ENCODE results near the gene G6PC3. TPM values are rescaled to one million over a fixed set of nuclear protein-coding genes. Genes with fewer than 3 reads are reported as not detected.

G6PC3 gene
- total RNA-seq, 1 donor from 2014 or later, result 63.2 TPM

- TF ChIP-seq, protein P1, sequence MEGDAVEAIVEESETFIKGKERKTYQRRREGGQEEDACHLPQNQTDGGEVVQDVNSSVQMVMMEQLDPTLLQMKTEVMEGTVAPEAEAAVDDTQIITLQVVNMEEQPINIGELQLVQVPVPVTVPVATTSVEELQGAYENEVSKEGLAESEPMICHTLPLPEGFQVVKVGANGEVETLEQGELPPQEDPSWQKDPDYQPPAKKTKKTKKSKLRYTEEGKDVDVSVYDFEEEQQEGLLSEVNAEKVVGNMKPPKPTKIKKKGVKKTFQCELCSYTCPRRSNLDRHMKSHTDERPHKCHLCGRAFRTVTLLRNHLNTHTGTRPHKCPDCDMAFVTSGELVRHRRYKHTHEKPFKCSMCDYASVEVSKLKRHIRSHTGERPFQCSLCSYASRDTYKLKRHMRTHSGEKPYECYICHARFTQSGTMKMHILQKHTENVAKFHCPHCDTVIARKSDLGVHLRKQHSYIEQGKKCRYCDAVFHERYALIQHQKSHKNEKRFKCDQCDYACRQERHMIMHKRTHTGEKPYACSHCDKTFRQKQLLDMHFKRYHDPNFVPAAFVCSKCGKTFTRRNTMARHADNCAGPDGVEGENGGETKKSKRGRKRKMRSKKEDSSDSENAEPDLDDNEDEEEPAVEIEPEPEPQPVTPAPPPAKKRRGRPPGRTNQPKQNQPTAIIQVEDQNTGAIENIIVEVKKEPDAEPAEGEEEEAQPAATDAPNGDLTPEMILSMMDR (IDR thresholded peaks at IDR 0.05; ENCODE audit: unreplicated experiment), result no peak
- H3K27ac Mint-ChIP-seq, result peak overlapping the region; percentile 91
- peak; percentile 47 to 66 for DNase-seq (ENCODE audit: low spot score in 2 of 2, unreplicated experiment in 2 of 2)
- H3K27me3 Mint-ChIP-seq (ENCODE audit: low read depth), result no peaks in the 10 kb centered on the region
- peak overlapping the region; percentile 54 for H3K4me3 Mint-ChIP-seq
- H3K4me1 Mint-ChIP-seq, result peaks cover 27% of the 10 kb centered on the region
- no peaks in the 10 kb centered on the region for H3K9me3 Mint-ChIP-seq
- H3K36me3 Mint-ChIP-seq, result peaks cover 23% of the 10 kb centered on the region
These were observed 16.1 kb downstream of the G6PC3 start for GRCh38 chr17:44086364-44087311.

- TF ChIP-seq, protein P1 (IDR thresholded peaks at IDR 0.05; ENCODE audit: unreplicated experiment), result no peak
- Mint-ChIP-seq H3K27me3 (ENCODE audit: low read depth) (no peaks in the 10 kb centered on the region), H3K9me3 (no peaks in the 10 kb centered on the region), H3K27ac (peak overlapping the region; percentile 91), H3K4me3 (peak overlapping the region; percentile 54), H3K4me1 (peaks cover 27% of the 10 kb centered on the region), H3K36me3 (peaks cover 22% of the 10 kb centered on the region)
- no peak for DNase-seq (ENCODE audit: low spot score in 2 of 2, unreplicated experiment in 2 of 2)
These were observed 16.8 kb downstream of the G6PC3 start for GRCh38 chr17:44087319-44087718.

DNA sequence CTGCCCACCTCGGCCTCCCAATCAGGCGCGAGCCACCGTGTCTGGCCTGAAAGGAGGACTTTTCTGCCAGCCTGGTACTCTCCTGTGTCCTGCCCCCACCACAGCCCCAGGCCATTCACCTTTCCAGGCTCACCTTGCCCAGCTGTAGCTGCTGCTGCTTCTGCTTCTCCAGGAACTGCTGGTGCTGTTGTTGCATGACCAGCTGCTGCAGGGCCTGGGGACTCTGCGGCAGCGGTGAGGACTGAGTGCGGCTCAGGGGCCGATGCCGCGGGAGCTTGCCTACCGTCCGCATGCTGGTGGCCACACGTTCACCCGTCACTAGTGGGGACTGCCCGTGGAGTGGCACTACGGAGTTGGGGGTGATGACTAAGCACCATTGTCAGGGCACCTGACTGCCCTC lies 17.7 kb downstream of the G6PC3 start:
- H3K27ac Mint-ChIP-seq, result no peak overlapping the region
- peaks cover 18% of the 10 kb centered on the region for H3K36me3 Mint-ChIP-seq
- peaks cover 27% of the 10 kb centered on the region for H3K4me1 Mint-ChIP-seq
- no peaks in the 10 kb centered on the region for H3K9me3 Mint-ChIP-seq
- no peak for DNase-seq (ENCODE audit: low spot score in 2 of 2, unreplicated experiment in 2 of 2)
- TF ChIP-seq, protein P1 (IDR thresholded peaks at IDR 0.05; ENCODE audit: unreplicated experiment), result no peak
- H3K4me3 Mint-ChIP-seq, result no peak overlapping the region
- no peaks in the 10 kb centered on the region for H3K27me3 Mint-ChIP-seq (ENCODE audit: low read depth)

- Mint-ChIP-seq H3K9me3 (no peaks in the 10 kb centered on the region), H3K27ac (no peak overlapping the region), H3K27me3 (ENCODE audit: low read depth) (no peaks in the 10 kb centered on the region), H3K4me3 (no peak overlapping the region), H3K4me1 (peaks cover 31% of the 10 kb centered on the region), H3K36me3 (peaks cover 13% of the 10 kb centered on the region)
- TF ChIP-seq, protein P1 (IDR thresholded peaks at IDR 0.05; ENCODE audit: unreplicated experiment), result no peak
- DNase-seq (ENCODE audit: low spot score in 2 of 2, unreplicated experiment in 2 of 2), result no peak
These were observed 20.9 kb downstream of the G6PC3 start for GRCh38 chr17:44091200-44091997.

DNA sequence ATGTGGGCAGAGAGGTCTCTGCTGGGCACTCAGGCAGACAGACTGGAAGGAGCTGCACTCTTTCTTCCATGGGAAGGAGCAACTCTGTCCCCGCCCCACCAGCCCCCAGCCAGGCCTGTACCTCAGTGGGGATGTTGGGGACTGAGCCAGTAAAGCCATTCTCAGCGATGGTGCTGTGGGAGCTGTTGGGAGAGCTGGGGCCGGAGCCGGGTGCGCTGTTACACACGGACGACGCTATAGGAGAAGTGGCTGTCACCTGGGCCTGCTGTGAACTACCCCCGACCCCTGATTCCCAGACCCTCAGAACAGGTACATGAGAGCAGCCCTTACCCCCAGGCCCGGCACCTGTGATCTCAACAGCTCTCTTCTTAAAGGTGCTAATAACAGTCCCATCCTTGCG lies 21.5 kb downstream of the G6PC3 start:
- Mint-ChIP-seq H3K9me3 (no peaks in the 10 kb centered on the region), H3K36me3 (peaks cover 13% of the 10 kb centered on the region), H3K4me1 (peaks cover 26% of the 10 kb centered on the region), H3K27ac (no peak overlapping the region), H3K4me3 (no peak overlapping the region), H3K27me3 (ENCODE audit: low read depth) (no peaks in the 10 kb centered on the region)
- DNase-seq (ENCODE audit: low spot score in 2 of 2, unreplicated experiment in 2 of 2), result no peak
- TF ChIP-seq, protein P1 (IDR thresholded peaks at IDR 0.05; ENCODE audit: unreplicated experiment), result no peak

Data from mesothelial cell of epicardium (in vitro differentiated cells).